Cardiac muscle cell (in vitro differentiated cells and primary cell): Measurements from ENCODE around the gene CABLES2. TPM values are rescaled to one million over a fixed set of nuclear protein-coding genes. Genes with fewer than 3 reads are reported as not detected.

ENCODE experiments used
- DNase-seq, 2 donors: peaks; one replicate each; pipeline versions ENCODE4 v3.0.0 to v3.0.0-alpha.2; 2010 to 2017; ENCODE audit warnings: low read depth in 1 of 2, low spot score in 1 of 2
- H3K27ac ChIP-seq: fragments of 200-600 bp; sonication (generic); 2 replicates; pipeline ENCODE4 v1.5.1; 2016
- H3K27me3 ChIP-seq: fragments of 200-600 bp; sonication (generic); 2 replicates; pipeline ENCODE4 v1.6.0; 2016; ENCODE audit warnings: control low read depth
- H3K36me3 ChIP-seq: fragments of 200-600 bp; sonication (generic); 2 replicates; pipeline ENCODE4 v1.5.1; 2016; ENCODE audit warnings: control low read depth
- H3K4me1 ChIP-seq: fragments of 200-600 bp; sonication (generic); 2 replicates; pipeline ENCODE4 v1.8.1; 2017; ENCODE audit warnings: low read depth, mild to moderate bottlenecking, mixed run types
- H3K4me3 ChIP-seq: fragments of 200-600 bp; sonication (generic); 2 replicates; pipeline ENCODE4 v1.5.1; 2016; ENCODE audit warnings: mild to moderate bottlenecking
- H3K9me3 ChIP-seq: fragments of 200-600 bp; sonication (generic); 2 replicates; pipeline ENCODE4 v1.5.1; 2017; ENCODE audit warnings: low read depth, mild to moderate bottlenecking, control low read depth
- polyA plus RNA-seq: library from polyadenylated mRNA; unstranded; fragments of >200 nt; fragmentation: Nextera tagmentation; extraction: Ambion mirVana; gene quantifications from 2 replicates; pipeline ENCODE4 v1.2.1, GENCODE V29; 2016
- total RNA-seq: library from RNA; depleted of rRNA; stranded (reverse); fragments of >200 nt; gene quantifications from 2 replicates; pipeline ENCODE4 v1.2.3, GENCODE V29; 2016
- TF ChIP-seq, protein P1 (sequence below): IDR thresholded peaks from 2 replicates; pipeline ENCODE4 v1.5.1; 2012; ENCODE audit warnings: low read depth, mild to moderate bottlenecking, low read length

The CABLES2 gene
- total and polyA plus RNA-seq, 2 experiments from 2014 or later: 17.9 to 21.4 TPM

DNA sequence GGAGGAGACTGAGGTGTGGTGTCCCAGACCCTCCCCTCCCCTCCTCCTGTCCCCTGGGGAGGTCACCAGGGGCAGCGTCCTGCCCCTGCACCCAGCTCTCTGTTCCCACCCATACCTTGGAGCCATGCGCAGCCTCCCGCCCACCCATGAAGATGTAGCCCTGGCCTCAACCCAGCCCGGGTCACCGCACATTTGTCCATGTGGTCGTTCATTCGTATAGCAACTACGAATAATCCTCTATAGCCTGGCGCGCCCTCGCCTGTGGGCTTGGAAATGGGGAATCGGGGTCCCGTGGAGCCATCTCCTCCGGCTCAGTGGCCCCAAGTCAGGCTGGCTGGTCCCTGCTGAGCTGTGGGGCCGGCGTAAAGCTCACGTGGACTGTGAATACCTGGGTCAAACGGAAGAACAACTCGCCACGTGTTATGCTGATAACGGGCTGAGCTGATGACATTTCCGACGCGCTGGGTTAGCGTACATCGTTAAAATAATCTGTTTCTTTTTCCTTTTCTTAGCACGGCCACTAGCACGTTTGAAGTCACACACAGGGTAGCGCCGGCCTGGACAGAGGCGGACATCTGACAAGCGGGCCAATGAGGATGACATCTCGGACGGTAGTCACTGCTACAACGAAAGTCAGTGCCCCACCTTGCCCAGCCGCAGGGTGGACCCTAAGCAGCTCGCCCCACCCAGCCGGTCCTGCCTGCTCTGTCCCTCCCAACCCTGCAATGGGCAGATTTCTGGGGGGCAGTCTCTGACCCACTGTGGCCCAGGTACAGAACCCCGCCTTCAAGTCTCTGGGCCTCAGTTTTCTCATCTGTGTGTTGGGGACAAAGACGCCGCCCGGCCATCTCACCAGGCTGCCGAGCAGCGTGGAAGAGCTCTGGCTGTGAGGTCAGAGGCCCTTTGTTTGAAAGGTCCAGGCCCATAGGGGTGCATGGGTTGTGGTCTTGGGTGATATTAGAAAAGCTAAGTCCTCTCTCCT lies 40.1 kb upstream of the CABLES2 start:
- no peak for DNase-seq
- H3K9me3 ChIP-seq: no peaks in the 10 kb centered on the region
- no peaks in the 10 kb centered on the region for H3K36me3 ChIP-seq
- H3K27me3 ChIP-seq: no peaks in the 10 kb centered on the region
- H3K4me3 ChIP-seq: no peak overlapping the region
- TF ChIP-seq, protein P1, sequence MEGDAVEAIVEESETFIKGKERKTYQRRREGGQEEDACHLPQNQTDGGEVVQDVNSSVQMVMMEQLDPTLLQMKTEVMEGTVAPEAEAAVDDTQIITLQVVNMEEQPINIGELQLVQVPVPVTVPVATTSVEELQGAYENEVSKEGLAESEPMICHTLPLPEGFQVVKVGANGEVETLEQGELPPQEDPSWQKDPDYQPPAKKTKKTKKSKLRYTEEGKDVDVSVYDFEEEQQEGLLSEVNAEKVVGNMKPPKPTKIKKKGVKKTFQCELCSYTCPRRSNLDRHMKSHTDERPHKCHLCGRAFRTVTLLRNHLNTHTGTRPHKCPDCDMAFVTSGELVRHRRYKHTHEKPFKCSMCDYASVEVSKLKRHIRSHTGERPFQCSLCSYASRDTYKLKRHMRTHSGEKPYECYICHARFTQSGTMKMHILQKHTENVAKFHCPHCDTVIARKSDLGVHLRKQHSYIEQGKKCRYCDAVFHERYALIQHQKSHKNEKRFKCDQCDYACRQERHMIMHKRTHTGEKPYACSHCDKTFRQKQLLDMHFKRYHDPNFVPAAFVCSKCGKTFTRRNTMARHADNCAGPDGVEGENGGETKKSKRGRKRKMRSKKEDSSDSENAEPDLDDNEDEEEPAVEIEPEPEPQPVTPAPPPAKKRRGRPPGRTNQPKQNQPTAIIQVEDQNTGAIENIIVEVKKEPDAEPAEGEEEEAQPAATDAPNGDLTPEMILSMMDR: no peak
- H3K27ac ChIP-seq: no peak overlapping the region
- peaks cover 9% of the 10 kb centered on the region for H3K4me1 ChIP-seq

DNA sequence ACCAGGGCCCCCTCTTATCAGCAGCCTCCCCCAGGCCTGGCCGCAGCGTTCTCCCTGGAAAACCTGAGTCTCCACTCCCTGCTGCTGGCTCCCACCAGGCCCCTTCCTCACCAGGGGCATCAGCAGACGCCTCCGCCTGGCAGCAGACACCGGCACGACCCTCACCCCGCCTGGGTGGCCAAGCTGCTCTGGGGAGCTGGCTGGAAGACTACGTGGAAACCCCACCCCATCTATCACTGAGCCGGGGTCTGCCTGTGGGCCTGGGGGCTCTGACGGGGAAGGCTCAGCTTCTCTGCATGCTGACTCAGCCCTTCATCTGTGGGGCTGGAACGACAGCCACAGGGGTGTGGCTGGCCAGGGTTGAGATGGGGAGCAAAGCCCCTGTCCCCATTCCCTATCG lies 39.4 kb upstream of the CABLES2 start:
- Histone ChIP-seq H3K27ac (no peak overlapping the region), H3K9me3 (no peaks in the 10 kb centered on the region), H3K4me3 (no peak overlapping the region), H3K4me1 (peaks cover 9% of the 10 kb centered on the region), H3K36me3 (no peaks in the 10 kb centered on the region), H3K27me3 (no peaks in the 10 kb centered on the region)
- DNase-seq: no peak
- TF ChIP-seq, protein P1: no peak

DNA sequence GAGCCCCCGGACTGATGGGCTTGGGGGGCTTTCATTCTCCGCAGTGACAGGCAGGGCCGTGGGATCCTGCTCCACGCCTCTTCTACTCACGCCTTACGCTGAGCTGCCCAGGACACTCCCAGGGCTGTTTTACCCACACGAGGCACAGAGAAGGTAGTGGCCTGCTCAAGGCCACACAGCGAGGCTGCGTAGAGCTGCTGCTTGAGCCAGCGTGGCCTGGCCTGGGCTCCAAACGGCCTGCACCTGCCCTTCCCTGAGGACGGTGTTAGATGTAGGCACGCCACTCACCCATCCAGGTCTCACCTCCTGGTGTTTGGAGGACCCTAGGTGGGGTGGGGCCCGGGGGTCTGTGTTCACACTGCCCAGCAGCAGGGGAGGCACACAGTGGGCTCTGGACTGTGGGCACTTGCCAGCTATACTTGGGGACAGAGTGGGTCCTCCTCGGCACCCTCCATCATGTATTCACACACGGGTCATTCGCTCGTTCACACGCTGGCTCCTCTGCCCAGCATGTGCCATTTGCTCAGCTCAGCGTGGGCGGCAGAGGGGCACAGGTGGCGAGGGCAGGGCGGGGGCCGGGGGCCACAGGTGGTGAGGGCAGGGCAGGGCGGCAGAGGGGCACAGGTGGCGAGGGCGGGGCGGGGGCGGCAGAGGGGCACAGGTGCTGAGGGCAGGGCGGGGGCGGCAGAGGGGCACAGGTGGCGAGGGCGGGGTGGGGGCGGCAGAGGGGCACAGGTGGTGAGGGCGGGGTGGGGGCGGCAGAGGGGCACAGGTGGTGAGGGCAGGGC lies 38.7 kb upstream of the CABLES2 start:
- no peak for DNase-seq
- Histone ChIP-seq H3K27ac (no peak overlapping the region), H3K4me1 (peaks cover 9% of the 10 kb centered on the region), H3K36me3 (no peaks in the 10 kb centered on the region), H3K4me3 (no peak overlapping the region), H3K27me3 (no peaks in the 10 kb centered on the region), H3K9me3 (no peaks in the 10 kb centered on the region)
- TF ChIP-seq, protein P1: no peak

DNA sequence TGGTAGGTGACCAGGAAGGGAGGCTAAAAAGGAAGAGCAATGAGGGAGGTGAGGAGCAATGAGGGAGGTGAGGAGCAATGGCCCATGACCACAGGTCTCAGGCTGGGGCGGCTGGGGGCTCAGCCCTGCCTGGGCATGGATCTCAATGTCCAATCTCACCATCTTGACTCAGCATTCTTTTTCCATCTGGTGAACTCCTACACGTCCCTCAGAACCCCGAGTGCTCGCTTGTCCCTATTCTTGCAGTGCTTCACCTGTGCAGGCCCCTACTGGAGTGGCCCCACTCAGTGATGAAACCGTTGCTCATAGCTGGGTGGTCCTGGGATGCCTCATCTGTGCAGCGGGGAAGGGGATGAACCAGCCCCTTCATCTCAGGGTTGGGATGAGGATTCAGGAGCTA lies 37.2 kb upstream of the CABLES2 start:
- no peak overlapping the region for H3K27ac ChIP-seq
- no peaks in the 10 kb centered on the region for H3K27me3 ChIP-seq
- H3K4me1 ChIP-seq: peaks cover 9% of the 10 kb centered on the region
- TF ChIP-seq, protein P1: no peak
- no peaks in the 10 kb centered on the region for H3K9me3 ChIP-seq
- H3K36me3 ChIP-seq: no peaks in the 10 kb centered on the region
- no peak overlapping the region for H3K4me3 ChIP-seq
- DNase-seq: no peak

DNA sequence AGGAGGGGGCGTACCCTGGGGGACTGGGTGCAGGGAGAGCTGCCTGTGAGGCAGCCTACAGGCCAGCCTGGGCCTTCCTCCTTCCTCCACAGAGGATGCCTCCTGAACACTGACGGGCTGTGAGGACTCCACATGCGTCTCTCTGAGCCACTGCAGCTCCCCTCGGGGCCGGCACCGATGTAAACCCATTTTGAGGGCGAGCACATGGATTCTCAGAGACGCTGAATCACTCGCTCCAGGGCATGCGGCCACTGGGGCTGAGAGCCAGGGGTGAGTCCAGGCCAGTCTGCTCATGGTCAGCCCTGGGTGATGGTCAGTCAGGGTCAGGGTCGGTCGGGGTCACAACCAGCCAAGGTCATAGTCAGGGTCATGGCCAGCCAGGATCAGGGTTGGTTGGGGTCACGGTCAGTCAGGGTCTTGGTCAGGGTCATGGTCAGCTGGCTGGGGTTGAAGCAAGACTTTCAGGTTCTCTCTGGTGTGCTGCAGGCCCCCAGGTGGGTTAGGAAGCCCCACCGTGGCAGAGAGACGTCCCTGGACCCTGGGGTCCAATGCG lies 35.0 kb upstream of the CABLES2 start:
- H3K4me3 ChIP-seq: no peak overlapping the region
- H3K36me3 ChIP-seq: no peaks in the 10 kb centered on the region
- no peaks in the 10 kb centered on the region for H3K9me3 ChIP-seq
- TF ChIP-seq, protein P1: no peak
- peaks cover 9% of the 10 kb centered on the region for H3K4me1 ChIP-seq
- H3K27ac ChIP-seq: no peak overlapping the region
- no peaks in the 10 kb centered on the region for H3K27me3 ChIP-seq
- DNase-seq: no peak
